Measurements from ENCODE around the gene FOXF1. TPM values are rescaled to one million over a fixed set of nuclear protein-coding genes. Genes with fewer than 3 reads are reported as not detected.

The FOXF1 gene
- total RNA-seq, 1 donor from 2014 or later = 0.96 TPM

DNA sequence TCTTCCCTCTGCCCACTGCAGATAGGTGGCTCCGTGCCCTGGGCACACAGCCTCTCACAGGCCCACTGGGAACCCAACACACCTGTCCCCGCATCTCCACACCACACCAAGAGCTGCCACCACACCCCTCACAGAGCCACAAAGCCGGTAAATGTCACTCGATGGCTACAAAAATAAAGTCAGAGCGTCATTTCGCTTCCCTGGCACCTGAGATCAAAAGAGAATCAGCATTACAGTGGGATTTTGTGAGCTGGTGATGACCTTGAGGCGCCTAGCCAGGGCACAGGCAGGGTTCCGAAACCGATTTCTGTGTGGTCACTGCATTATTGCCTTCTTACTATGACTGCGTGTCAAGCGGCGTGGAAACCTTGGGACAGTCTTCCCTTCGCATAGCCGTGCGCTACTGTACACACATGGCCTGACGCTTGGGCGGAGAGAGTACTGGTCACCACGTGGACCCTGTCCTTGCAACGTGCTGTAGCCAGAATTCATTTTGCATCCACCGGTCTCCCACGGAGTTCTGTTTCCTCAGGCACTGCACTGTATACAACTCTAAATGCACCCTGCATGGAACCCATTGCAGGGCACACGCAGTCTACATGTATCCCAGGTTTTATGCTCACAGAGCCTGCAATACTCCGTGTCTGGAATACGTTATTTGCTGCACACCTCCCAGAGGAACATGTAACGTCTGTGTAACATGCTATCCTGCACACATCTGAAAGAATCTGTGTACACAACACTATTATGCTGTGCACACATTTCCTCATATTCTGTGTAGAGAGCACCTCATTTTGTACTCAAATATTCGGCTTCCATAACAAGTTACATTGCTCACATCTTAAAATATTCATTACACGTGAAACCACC is 5.8 kb upstream of the FOXF1 start:
- no peak for DNase-seq (ENCODE audit: low spot score)

DNA sequence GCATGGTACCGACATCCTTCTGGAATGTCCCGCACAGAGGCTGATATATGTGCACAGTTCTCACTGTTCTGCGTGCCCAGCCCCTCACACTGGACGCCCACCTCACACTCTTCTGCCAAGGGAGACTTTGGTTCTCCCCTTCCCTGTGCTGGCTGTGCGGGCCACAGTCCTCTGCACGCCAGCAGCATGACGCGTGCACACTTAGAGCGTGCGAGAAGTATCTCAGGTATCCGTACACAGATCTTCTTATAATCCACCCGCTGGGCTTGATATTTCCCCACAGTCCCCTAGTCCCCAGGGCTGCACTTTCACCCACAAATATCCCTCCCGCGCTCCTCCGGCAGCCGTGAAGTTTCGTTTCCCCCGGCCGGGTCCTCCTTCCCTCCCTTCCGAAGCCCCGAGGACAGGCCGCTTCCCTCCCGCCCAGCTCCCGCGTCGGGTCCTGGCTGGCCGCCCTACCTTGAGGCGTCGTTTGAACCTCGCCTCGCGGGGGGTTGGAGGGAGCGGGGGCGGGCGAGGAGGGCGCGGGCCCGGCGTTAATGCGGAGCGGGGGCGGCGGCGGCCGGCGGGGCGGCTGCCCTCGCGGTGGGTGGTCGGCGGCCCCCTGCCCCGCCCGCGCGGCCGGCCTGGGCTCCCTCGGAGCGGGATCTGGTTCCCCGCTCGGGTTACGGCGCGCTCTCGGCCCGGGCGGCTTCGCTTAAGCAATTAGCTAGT is 5.0 kb upstream of the FOXF1 start:
- DNase-seq (ENCODE audit: low spot score) = no peak

DNA sequence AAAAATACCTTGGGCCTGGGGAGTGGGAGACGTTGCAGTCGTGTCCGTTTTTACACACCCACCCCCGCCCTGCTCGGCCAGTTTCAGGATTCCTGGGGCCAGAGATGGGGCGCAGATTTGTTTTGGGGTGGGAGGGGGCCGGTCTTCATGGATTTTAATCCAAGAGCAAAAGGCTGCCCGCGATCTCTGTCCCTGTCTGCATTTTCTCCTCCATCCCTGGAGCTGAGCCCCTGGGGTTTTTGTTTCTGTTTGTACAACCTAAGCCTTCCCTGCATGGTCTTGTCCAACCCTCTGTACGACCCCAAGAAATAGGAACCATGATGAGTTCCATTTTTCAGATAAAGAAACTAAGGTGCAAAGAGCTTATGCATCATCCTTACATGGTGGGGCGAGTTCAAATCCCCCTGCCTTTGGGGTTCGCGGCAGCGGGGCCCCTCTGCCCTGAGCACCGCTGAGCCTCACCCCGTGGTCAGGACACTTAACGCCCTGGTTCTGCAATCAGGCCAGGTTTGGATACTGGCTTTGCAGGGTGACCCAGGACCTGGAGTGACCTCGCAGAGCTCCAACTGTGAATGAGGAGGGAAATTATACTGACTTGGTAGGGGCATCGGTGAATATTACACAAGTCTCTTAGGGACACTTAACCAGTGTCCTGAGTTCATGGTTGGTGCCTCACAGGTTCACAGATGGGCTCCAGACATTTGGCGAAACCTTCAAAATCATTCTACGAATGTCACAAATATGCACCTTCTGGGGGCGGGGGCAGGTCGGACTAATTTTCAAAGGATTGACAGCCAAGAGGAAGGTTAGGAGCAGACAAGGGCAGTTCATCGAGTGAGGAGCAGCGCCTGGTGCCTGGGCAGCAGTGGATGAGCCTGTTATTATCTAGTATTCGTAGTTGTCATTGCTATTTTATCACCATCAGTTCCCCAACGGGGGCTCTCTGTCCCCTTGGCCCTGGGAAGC is 4.1 kb upstream of the FOXF1 start:
- no peak for DNase-seq (ENCODE audit: low spot score)

DNA sequence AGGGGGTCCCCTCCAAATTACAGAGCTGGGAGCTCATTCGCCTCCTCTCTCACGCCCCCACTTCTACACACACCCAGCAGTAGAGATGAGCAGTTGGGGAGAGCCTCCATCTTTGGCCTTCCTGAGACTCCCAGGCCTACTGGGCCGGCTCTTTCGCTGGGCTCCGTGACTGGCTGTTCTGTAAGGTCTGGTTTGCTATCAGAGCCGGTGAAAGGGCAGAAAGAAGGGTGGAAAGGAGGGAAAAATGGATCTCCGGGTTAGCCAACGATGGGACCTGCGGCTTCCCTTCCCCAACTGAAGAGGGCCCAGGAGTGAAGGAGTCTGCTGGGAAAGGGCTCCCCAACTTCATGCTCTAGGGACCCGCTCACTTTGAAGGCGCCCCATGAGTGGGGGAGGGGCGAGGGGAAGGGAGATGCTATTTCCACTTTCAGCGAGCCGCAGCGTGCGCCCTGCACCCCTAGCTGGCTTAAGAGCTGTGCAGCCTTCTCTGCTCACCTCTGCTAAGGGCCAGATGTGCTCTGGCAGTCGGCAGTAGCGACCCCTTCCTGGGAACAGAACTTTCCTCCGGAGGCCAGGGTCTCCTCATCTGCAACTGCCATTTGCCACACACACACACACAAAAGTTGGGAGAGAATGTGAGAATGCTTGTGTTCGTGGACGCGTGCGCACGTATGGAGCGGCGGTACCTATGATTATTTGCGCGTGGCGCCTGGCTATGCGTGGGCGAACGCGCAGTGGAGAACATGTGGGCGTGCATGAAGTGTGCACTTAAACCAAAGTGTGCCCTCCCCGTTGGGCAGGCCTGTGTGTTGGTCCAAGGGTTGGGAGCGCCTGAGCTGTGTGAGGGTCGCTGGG is 2.9 kb upstream of the FOXF1 start:
- DNase-seq (ENCODE audit: low spot score) = no peak

DNA sequence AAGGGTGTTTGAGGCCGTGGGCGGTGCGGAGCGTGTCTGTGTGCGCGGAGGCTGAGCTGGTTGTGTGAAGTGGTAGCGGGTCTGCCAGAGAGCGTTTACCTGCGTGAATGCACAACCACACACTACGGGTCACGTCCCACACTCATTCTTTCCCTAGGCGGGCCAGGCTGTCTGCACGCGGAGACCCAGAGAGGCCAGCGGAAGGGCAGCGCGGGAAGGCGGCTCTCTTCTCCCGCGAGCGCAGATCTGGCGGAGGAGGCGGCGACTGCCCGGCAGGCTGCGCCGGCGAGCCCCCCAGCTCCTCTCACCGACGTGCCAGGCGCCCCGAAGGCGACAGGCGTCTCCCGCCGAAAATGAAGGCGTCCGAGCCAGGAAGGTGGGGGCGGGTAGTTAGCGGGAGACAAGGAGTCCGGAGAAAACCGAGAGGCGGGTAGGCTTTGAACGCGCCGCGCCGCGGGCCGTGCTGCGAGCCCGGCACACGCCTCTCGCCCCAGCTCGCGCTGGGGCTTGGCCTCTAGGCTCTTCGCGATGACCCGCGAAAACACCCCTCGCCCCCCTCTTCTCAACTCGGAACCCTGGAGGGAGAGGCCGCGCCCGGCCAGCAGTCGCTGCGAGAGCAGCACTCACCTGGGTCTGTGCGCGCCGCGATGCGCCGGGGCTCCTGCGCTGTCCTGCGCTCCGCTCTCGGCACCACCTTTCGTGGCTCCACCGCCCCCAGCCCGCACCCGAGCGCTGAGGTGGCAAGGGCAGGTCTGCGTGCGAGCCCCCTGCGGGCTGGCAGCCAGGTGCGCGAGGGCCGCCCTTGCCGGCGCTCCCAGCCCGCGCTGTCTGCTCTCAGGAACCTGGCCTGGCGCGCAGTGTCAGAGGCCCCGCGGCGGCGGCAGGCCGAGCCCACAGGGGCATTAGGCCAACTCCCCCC is 2.0 kb upstream of the FOXF1 start:
- DNase-seq (ENCODE audit: low spot score) = no peak

DNA sequence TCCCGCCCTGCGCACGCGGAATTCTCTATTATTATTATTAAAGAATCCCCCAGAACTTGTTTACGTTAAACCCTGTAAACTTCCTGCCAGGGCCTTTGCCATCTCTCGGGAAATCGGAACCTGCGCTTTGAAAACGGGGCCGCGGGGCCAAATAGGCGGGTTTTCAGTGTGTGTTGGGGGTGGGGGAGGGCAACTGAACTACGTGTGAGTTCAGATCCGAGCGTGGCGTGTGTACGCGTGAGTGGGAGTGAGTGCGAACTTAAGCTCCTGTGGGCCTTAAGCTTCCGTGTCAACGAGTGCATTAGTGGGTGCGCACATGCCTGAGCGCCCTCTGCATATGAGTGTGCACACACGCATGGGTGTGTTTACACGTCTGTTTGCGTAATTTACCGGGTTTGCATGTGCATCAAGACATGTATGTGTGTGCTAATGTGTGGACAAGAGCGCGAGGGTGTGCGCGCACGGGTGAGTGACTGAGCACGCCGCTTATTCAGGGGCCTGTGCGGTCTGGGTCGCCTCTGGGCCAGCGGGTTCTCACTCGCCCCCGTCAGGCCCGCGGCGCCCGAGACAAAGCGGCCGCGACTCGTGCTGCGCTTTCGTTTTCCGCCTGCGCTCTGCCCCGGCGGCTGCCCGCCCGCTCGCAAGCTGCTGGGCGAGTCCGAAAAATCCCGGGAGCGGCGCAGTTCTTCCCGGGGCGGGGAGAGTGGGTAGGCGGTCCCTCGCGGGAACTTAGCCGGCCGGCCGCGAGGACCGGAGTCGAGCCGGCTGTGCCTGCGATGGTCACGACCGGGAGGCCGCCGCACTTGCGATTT is 1.2 kb upstream of the FOXF1 start:
- peak; percentile 53 for DNase-seq (ENCODE audit: low spot score)

DNA sequence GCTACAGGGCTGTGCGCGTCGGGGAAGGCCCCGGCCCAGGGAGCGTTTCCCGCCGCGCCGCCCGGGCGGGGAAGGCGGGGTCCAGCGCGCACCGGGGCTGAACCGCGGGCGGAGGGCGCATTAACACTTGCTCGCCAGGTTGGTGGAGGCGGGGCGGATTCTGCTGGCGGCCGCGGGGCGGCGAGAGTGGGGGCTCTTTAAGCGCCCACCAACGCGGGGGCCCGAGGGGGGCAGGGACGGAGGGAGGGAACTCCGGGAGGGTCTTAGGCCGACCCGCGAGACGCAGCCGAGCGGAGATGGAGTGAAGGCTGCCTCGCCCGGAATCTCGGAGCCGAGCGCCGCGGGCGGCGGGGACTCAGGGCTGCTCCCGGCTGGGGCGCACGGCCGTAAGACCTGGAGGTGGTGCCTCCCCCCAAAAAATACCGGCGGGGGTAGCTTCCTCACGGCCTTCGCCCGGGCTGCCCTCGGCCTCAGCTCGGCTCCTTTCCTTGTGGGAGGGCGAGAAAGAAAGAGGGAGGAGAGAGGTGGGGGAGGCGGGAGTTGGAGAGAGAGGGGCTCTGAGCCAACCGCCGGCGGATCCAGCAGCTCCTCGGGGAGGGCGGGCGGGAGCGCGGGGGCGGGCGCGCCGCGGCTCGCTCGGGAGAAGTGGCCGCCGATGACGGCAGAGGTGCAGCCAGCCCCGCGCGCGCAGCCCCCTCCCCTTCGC is 415 bp upstream of the FOXF1 start:
- peak; percentile 38 for DNase-seq (ENCODE audit: low spot score)

DNA sequence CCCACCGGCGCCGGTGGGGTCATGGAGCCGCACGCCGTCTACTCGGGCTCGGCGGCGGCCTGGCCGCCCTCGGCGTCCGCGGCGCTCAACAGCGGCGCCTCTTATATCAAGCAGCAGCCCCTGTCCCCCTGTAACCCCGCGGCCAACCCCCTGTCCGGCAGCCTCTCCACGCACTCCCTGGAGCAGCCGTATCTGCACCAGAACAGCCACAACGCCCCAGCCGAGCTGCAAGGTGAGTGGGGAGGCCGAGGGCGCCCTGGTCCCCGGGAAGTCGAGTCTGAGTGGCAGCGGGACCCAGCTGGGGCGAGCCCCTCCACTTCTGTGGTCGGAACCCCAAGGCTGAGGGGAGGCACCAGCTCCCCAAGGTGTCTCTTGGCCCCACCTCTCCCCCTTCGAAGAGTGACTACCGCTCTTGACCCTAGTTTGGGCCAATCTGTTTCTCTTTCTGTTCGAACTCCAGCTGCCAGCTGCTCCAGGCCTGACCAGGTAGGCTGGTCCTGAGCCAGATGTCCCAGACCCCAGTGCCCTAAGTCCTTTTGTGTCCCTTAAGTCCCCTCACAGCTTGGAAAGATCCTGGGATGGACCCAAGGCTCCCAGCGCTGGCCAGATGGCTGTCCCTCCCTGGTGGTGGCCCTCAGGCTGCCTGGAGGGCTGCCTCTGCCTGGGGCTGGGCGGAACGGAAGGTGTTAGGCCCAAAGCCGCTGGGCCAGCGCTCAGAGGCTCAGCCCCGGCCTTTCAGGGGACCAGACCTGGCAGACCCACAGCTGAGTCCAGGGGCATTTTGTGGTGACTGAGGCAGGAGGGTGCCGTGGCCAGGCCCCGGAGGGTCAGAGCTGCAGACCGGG is 1.2 kb downstream of the FOXF1 start:
- DNase-seq (ENCODE audit: low spot score) = no peak

DNA sequence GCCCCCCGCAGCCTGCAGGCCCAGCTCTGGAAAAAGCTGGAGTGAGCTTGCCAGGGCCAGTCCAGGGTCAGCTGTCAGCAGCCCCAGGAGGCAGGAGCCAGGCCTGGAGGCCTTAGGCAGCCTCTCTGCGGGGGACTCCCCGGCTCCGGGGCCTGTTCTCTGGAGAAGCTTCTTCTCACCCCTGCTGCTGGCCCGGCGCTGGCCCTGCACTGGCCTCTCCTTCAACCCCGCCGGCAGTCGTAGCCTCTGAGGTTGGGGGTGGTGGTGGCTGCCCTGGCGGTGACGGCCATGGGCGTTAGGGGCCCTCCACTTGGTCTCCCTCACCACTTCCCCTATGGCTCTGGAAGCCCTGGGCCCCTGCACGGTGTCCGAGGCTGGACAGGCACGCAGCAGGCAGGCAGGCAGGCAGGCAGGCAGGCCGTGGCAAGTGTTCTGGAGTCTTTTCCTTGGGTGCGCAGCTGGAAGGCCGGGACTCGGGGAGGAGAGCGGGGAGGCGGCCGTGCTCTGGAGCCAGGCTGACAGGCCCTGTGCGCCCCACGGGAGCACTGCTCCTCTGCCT is 2.1 kb downstream of the FOXF1 start:
- DNase-seq (ENCODE audit: low spot score) = no peak

DNA sequence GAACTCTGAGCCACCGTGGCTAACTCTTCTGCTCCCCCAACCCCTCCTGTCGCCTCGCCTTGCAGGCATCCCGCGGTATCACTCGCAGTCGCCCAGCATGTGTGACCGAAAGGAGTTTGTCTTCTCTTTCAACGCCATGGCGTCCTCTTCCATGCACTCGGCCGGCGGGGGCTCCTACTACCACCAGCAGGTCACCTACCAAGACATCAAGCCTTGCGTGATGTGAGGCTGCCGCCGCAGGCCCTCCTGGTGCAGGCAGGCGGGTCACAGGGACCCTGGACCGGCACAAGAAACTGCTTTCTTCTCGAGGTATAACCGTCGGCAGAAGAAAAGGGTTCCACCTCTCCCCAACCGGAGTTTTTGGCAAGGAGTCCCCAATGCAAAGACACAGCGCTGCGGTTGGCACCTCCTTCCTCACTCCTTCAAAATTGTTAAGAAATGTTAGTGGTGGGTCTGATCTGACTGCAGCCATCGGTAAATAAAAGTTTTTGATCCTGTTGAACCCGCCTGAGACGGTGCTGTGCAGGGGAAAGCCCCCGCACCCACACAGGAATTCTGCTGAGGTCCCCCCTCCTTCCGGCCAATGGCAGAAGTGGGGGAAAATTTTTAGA is 2.6 kb downstream of the FOXF1 start:
- DNase-seq (ENCODE audit: low spot score) = no peak

DNA sequence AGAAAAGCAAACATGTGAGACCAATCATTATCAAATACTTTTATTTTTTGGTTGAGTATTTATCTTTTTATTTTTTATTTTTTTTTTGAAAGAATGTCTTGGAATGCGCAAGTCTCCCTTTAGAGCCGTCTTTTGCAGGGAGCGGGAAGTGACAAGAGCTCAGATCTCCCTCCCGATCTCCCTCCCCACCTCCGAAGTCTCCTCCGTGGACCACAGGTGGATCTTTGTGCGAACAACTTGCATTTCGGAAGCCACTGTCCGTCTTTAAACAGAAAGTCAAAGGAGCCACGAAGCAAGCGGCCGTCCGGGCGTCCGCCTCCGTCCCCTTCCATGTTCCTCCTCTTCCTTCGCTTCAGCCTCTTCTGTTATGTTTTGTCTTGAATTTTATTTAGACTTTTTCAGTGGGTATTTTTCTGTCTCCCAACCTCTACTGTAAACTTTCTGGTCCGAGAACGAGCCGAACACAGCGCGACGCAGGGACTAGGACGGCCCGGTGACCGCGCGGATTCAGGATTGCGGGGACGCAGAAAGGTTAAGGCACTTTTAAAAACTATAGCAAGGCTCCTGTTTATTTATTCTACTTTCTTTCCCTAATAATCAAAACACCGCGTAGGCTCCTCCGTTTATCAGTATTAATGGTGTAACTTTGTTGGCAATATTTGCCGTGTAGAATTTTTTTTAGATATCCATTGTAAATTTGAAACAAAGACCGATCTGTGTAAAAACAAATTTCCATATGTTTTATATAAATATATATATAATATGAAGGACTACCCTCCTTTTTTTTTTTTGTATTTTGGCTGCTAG is 3.3 kb downstream of the FOXF1 start:
- DNase-seq (ENCODE audit: low spot score) = no peak

DNA sequence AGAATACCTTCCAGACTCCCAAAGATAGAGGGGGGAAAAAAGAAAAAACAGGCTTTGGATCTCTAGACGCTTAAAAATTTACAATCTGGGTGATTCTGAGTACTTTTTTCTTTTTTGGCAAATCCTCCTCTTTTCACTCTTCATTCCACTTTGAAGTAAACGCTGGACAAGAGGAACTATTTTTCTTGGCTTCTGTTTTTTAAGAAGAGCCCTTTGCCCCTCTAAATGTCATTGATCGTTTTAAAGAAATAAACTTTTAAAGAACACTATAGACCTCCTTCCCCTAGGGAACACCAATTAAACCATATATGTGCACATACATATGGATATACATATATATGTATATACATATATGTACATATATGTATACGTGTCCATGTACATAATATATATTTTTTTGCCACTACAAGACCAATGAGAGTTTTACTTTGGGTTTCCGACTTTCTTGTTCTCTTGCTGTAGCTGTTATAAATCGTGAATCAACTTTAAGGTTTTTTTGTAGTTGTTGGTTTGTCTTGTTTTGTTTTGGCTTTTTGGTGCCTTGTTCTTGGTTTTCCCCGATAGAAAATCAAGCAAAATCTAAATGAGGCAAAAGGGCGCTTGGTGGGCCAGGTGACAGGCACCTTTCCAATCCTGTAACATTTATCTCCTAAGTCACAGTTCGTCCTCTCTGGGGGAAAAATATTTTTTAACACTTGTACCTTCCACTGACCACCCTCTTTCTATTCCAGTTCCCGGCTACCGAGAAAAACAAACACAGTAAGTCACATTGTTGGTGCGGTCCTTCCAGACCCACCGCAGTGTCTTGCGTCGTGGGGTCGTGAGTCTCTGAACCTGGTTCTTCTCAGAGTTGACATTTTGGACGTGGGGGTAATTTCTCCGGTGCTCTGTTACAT is 4.4 kb downstream of the FOXF1 start:
- DNase-seq (ENCODE audit: low spot score) = no peak

DNA sequence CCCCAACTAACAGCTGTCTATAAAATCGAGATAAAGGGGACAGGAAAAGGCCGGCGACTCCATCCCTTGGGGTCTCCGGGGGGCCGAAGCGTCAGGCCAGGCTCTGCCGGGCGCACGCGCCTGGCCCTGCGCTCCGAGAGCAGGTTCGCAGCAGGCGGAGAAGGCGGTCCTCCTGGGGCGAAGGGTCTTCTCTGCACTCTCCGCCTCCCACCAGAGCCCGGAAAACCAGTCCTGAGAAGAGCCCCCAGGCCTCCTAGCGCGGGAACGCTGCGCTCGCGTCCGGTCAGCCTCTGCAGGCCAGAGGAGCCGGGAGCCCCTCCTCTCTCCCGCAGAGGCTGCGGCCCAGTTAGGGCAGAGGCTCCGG is 5.1 kb downstream of the FOXF1 start:
- no peak for DNase-seq (ENCODE audit: low spot score)

DNA sequence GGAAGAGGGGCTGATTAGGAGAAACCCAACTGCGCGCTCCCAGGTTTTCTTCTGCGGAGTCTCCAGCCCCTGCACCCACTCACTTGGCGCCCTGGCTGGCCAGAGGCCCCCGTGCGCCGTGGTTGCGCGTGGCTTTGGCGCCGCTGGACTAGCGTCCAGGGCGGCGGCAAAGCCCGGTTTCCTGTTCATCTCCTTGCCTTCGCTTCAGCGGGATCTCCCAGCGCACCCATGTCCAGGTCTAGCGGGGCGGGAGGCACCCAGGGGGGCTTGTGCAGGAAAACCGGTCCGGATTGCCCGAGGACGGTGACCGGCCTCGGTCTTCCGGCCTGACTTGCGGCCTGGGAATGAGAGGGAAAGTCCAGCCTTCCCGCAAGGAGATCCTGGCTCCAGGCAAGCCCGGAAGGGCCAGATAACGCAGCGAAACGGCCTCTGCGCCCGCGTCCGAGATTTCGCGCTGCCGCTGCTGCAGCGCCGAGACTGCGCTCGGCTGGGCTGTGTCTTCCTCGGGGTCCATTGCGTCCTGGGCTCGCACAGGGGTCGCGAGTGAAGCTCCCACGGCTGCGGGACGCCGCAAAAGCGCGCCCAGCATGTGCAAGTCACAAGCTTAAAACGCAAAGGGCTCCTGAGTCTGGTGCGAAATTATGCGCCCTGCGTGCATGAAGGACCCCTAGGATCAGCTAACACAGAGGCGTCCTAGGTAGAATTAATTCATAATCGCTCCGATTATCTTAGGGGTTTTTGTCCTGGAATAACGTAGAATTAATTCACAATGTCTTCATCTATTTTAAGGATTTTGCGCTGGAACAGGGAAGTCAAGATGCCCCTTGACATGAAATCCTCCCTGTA is 5.7 kb downstream of the FOXF1 start:
- DNase-seq (ENCODE audit: low spot score) = no peak
